ENCODE results near the gene HID1.
"Not testable (repeated sequence)": the region's sequence is repeated elsewhere in the genome, so short reads cannot be mapped to it uniquely, and the experiment has no call there.

HID1 gene

GRCh38 chr17:74920642-74921025, 51.9 kb downstream of the HID1 start:
- no peak for DNase-seq

DNA sequence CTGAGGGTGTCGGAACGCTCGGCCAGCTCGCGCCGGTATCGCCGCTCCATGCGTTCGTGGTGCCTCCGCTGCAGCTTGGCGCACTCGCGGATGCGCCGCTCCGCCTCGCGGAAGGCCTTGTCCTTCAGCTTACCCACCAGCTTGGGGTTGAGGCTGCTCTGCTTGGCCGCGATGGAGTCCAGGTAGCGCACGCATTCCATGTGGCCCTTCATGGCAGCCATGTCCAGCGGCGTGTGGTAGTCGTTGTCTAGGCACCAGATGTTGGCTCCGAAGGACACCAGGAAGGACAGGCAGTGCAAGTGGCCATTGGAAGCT, 52.3 kb downstream of the HID1 start:
- DNase-seq = no peak

DNA sequence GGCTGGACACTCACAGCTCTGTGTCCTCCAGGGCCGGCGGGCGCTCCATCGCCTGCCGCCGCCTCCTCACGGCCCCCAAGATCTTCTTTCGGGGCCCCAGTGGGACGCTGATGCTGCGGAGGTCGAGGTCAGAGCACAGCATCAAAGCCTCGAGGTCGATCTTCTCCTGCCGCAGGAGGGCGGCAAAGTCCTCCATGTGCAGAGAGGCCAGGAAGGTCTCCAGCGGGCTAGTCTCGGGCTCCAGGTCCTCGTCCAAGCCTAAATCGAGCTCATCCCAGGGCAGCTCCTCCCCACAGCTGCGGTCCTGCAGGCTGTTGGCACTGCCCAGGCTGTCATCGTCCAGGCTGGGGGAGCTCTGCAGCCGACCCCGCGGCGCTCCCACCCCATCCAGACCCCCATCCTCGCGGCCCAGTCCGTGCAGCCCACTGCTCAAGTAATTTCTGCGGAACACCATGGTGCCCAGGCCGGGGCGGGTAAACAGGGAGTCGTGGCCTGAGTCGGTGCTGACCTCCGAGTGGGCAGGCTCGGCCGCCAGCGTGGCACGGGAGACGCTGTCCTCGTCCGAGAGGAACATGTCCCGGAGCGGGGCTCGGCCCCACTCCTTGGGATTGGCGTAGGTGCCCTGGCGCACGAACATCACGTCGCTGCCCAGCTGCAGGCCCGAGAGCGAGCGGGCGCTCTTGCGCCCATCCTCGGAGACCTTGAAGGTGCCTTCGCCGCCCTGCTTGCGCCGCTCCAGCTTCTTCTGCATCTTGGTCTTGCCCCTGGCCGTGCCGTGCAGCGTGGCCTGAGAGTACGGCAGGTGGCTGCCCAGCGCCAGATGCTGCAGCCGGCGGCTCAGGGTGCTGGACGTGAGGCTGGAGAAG, 52.9 kb downstream of the HID1 start:
- no peak for DNase-seq

- DNase-seq = no peak
These were observed 53.7 kb downstream of the HID1 start for GRCh38 chr17:74918906-74919305.

GRCh38 chr17:74917430-74917829, 55.1 kb downstream of the HID1 start:
- no peak for DNase-seq

- DNase-seq = no peak
These were observed 55.7 kb downstream of the HID1 start for GRCh38 chr17:74916851-74917199.

GRCh38 chr17:74916136-74916850, 56.3 kb downstream of the HID1 start:
- no peak for DNase-seq

DNA sequence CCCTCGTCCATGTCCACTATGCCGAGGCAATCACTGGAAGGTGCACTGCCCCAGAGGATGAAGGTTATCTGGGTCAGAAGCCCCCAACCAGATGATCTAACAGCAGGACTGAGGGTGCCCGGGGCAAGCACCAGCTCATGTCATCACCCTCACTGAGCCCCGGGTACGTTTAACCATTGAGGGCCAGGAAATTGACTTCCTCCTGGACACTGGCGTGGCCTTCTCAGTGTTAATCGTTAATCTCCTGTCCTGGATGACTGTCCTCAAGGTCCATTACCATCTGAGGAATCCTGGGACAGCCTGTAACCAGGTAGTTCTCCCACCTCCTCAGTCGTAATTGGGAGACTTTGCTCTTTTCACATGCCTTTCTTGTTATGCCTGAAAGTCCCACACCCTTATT, 61.1 kb downstream of the HID1 start:
- not testable (repeated sequence) for DNase-seq

DNA sequence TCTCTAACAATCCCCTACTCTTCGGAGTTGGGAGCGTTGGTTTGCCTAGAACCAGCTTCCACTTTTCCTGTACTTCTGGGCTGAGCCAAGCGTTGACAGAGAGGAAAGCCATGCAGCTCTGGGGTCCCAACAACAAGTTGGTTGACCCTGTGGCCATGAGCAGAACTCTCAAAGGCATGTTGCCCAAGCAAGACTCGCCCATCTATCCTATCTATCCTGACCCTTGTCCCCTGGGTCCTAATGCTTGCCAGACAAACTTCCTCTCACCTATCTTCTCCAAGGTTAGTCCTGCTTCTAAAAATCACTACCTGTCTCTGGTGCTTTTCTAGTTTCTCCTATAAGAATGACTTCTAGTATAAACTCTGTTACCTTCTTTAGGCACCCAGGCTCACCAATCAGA, 63.5 kb downstream of the HID1 start:
- not testable (repeated sequence) for DNase-seq

DNA sequence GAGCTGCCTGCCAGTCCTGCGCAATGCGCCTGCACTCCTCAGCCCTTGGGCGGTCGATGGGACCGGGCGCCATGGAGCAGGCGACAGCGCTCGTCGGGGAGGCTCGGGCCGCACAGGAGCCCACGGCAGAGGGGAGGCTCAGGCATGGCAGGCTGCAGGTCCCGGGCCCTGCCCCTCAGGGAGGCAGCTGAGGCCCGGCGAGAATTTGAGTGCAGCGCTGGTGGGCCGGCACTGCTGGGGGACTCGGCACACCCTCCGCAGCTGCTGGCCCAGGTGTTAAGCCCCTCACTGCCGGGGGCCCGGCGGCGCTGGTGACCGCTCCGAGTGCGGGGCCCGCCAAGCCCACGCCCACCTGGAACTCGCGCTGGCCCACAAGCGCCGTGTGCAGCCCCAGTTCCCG, 65.5 kb downstream of the HID1 start:
- no peak for DNase-seq

DNA sequence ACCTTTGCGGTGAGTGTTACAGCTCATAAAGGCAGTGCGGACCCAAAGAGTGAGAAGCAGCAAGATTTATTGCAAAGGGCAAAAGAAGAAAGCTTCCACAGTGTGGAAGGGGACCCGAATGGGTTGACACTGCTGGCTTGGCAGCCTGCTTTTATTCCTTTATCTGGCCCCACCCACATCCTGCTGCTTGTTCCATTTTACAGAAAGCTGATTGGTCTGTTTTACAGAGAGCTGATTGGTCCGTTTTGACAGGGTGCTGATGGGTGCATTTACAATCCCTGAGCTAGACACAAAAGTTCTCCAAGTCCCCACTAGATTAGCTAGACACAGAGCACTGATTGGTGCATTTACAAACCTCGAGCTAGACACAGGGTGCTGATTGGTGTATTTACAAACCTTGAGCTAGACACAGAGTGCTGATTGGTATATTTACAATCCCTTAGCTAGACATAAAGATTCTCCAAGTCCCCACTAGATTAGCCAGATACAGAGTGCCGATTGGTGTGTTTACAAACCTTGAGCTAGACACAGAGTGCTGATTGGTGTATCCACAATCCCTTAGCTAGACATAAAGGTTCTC, 66.3 kb downstream of the HID1 start:
- DNase-seq = not testable (repeated sequence)

DNA sequence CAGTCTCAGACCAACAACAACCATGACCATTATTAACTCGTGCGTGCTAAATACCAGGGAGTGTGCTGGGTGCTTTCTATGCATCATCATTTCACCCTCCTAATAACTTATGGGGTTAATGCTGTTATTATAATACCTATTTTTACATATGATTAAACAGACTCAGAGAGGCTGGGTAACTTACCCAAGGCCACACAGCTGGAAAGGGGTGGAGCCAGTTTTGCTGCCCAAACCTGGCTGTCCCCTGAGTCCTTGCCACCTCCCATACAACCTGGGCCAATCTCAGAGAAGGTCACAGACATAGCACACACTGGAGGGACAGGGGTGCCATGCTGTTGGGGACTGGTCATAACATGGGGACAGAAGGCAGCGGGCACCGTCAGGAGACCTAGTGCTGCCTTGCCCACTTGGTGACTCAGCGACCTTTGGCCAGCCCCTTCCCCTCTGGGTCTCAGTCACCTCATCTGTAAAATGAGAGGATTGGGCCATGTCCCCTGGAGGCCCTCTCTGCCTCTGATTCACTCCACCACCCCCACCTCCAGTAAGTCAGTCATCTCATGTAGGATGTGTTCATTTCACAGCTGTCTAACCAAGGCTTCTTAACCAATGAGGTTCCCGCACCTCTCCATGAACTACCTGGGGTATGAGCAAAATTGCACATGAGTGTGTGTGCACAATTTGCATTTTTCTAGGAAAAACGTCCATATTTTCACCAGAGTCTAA, 67.7 kb downstream of the HID1 start:
- DNase-seq = no peak

DNA sequence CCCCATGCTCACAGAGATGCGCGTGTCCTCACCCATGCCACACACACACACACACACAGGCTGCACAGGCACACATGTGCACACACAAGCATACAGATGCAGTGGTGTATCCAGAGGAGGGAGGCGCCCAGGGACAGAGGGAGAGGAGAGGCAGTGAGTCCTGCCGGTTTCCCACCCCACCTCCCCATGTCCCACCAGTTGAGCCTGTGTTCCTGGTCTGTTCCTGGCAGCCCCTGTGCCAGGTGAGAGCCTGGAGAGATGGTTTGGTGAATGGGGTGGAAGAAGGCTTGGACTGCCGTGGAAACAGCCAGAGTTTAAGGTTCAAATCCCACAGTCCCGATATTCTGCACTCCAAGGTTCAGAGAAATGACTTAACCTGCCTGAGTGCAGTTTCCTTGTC, 68.9 kb downstream of the HID1 start:
- DNase-seq = no peak

DNA sequence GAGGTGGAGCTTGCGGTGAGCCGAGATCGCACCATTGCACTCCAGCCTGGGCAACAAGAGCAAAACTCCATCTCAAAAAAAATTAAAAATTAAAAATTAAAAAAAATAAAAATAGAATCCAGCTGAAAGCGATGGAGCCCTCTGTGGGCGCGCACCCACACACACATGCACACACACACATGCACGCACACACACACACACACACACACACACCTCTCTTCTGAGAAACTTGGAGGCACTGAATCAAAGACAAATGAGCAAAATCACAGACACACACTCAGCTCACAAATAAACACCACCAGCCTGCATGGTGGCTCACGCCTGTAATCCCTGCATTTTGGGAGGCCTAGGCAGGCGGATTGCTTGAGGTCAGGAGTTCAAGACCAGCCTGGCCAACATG, 69.5 kb downstream of the HID1 start:
- DNase-seq = no peak

DNA sequence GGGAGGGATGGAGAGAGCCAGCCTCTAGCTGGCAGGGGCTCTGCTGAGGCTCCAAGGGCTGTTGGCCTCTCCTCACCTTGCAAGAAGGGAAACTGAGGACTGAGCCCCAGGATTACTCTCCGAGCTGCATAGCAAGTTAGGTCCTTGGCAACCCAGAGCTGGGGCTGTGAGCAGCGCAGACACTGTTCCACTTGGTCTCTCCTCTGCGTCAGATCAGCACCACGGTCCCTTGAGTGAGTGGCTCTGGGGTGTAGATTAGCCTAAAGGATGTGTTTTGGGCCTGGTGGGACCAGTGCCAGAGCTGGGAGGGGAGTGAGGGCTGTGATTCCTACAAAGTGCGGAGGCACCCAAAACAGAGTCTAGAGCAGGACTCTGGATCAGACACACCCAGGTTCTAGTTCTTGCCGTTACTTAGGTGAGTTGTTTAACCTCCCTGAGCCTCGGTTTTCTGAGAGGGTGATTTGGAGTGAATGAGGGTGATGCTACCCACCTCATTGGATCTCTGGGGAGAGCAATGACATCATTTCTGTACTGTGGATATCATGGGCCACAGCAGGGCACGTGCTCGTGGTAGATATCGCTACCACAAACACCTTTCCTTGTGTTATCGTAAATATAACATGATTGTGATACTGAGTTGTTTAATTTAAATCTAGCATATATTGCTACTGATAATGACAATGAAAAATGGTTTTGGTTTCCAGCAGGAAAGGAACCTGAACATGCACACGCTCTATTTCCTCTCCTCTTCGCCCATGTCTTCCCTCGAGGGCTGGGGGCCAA, 71.0 kb downstream of the HID1 start:
- no peak for DNase-seq

All from NCI-H2227 treated with DMSO at 0.1 percent for 48 hours (cell line).